ENCODE results near the gene MPND. TPM values are rescaled to one million over a fixed set of nuclear protein-coding genes. Genes with fewer than 3 reads are reported as not detected.

The MPND gene
- total RNA-seq, 6 experiments from 2014 or later = 11.7 to 15.0 (median 12.1) TPM

- H3K9me3 Mint-ChIP-seq = no peaks in the 10 kb centered on the region
- no peaks in the 10 kb centered on the region for H3K36me3 Mint-ChIP-seq (ENCODE audit: low read depth)
- peaks cover 49% of the 10 kb centered on the region for H3K4me1 Mint-ChIP-seq (ENCODE audit: low read depth)
- H3K27ac Mint-ChIP-seq = peak overlapping the region; percentile 98
- H3K27me3 Mint-ChIP-seq (ENCODE audit: insufficient read depth) = peaks cover 1% of the 10 kb centered on the region; the same call in 1 of the 2 replicates
- DNase-seq = peak; percentile 19
- H3K4me3 Mint-ChIP-seq = peak overlapping the region; percentile 74
- no peak for TF ChIP-seq CTCF (IDR thresholded peaks at IDR 0.05)
These were observed 30.5 kb downstream of the MPND start for GRCh38 chr19:4373601-4374497.

GRCh38 chr19:4374498-4375163, 31.3 kb downstream of the MPND start:
- Mint-ChIP-seq H3K36me3 (ENCODE audit: low read depth) (no peaks in the 10 kb centered on the region), H3K4me1 (ENCODE audit: low read depth) (peaks cover 54% of the 10 kb centered on the region), H3K4me3 (peak overlapping the region; percentile 74)

DNA sequence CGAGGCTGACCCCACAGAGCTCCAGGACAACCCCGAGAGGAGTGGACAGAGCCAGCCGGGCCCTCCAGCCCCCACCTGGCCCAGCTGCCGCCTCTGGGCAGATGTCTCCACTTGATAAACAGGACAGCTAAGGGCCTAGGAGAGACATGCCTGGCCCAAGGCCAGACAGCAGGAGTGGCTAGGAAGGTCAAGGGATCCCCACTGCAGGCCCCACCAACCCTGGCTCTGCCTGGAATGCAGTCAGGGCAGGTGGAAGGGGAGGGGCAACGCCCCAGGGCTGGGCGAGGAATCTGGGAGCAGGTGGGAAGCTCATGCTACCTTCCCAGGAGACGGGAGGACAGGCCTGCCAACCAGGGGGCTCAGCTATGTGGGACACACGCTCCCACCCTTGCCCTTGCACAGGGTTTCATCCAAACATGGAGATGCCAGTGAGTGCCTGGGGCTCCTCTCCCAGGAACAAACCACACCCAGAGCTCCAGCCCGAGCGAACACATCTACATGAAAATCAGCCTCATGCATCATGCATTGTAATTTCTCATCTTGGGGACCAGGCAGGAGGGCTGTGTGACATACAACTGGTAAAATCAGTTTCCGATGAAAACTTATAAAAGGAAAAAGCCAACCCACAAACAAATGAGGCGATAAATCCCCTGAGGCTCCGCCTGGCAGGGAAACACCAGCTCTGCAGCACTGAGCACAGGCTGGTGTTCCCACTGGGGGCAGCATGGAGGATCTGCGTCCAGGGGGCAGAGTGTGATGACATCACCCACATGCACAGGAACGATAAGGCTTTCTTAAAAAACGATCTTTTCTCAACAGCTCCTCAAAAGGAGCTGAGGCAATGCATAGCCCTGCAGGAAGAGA, 32.0 kb downstream of the MPND start:
- peak; percentile 75 for TF ChIP-seq CTCF (IDR thresholded peaks at IDR 0.05)
- H3K36me3 Mint-ChIP-seq (ENCODE audit: low read depth) = no peaks in the 10 kb centered on the region
- peak overlapping the region; percentile 64 for H3K4me3 Mint-ChIP-seq
- peaks cover 1% of the 10 kb centered on the region; the same call in 1 of the 2 replicates for H3K27me3 Mint-ChIP-seq (ENCODE audit: insufficient read depth)
- peaks cover 61% of the 10 kb centered on the region for H3K4me1 Mint-ChIP-seq (ENCODE audit: low read depth)
- H3K27ac Mint-ChIP-seq = peak overlapping the region; percentile 98
- DNase-seq = peak; percentile 82
- H3K9me3 Mint-ChIP-seq = no peaks in the 10 kb centered on the region

More at GRCh38 chr19:4374498-4375163, 31.3 kb downstream of the MPND start:
- Mint-ChIP-seq H3K9me3 (no peaks in the 10 kb centered on the region), H3K27ac (peak overlapping the region; percentile 98), H3K27me3 (ENCODE audit: insufficient read depth) (peaks cover 1% of the 10 kb centered on the region; the same call in 1 of the 2 replicates)
- DNase-seq = peak; percentile 90
- TF ChIP-seq CTCF (IDR thresholded peaks at IDR 0.05) = peak; percentile 47; the same call in 1 of the 2 replicates

- TF ChIP-seq CTCF (IDR thresholded peaks at IDR 0.05) = 0 out of 2 replicates have a peak, but pooled peaks have one; percentile 34
- Mint-ChIP-seq H3K27me3 (ENCODE audit: insufficient read depth) (peaks cover 1% of the 10 kb centered on the region; the same call in 1 of the 2 replicates), H3K27ac (peak overlapping the region; percentile 98), H3K4me1 (ENCODE audit: low read depth) (peaks cover 65% of the 10 kb centered on the region), H3K36me3 (ENCODE audit: low read depth) (no peaks in the 10 kb centered on the region), H3K4me3 (peak overlapping the region; percentile 64), H3K9me3 (no peaks in the 10 kb centered on the region)
- DNase-seq = no peak
These were observed 32.8 kb downstream of the MPND start for GRCh38 chr19:4376028-4376670.

DNA sequence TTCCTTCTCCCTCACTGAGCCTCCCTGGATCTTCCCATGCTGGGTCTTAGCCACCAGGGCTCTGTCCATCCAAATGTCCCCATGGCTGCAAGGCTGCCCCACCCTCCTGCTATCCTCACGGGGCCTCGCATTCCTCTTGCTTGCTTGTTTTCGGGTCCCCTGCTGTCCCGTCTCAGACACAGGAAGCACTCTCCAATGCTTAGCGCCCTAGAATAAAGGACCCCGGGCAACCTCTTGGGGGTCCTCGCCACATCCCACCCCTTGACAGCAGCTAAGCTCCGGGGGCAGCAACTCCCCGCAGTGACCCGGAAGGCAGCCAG, 33.3 kb downstream of the MPND start:
- Mint-ChIP-seq H3K4me3 (peak overlapping the region; percentile 64), H3K9me3 (no peaks in the 10 kb centered on the region), H3K36me3 (ENCODE audit: low read depth) (no peaks in the 10 kb centered on the region), H3K4me1 (ENCODE audit: low read depth) (peaks cover 65% of the 10 kb centered on the region), H3K27me3 (ENCODE audit: insufficient read depth) (peaks cover 1% of the 10 kb centered on the region; the same call in 1 of the 2 replicates), H3K27ac (peak overlapping the region; percentile 98)
- no peak for TF ChIP-seq CTCF (IDR thresholded peaks at IDR 0.05)
- no peak for DNase-seq
